ENCODE measurements around the gene COX6A1.

- TF ChIP-seq CTCF (IDR thresholded peaks at IDR 0.05; ENCODE audit: insufficient read depth, low read length, poor library complexity, severe bottlenecking) (no peak), EZH2phosphoT487 (conservative IDR thresholded peaks at IDR 0.05; ENCODE audit: low read length) (no peak)
These were observed 36.7 kb downstream of the COX6A1 start for GRCh38 chr12:120474616-120474960.

All from SU-DHL-6 (cell line).